CD14-positive monocyte (primary cell): ENCODE measurements around the gene FADS3. TPM values are rescaled to one million over a fixed set of nuclear protein-coding genes. Genes with fewer than 3 reads are reported as not detected.

Experiments
- DNase-seq, 3 donors: peaks; one replicate each; pipeline ENCODE4 v3.0.0-alpha.2; 2011 to 2022
- H2AFZ ChIP-seq: 2 replicates; pipeline ENCODE4 v1.6.0; 2012; ENCODE audit warnings: mild to moderate bottlenecking, low read depth, low read length, inconsistent platforms; ENCODE audit not compliant: insufficient read depth, poor library complexity, severe bottlenecking
- H3K27ac ChIP-seq, 2 donors: 1 replicate in 1 of 2; 2 replicates in 1 of 2; pipeline ENCODE4 v1.5.1; 2012 to 2013; ENCODE audit warnings: low read length in 2 of 2, control low read depth in 1 of 2, inconsistent platforms in 1 of 2, low read depth in 1 of 2, mild to moderate bottlenecking in 1 of 2
- H3K27me3 ChIP-seq, 2 donors: one replicate each; pipeline versions ENCODE4 v1.6.0 to v1.6.1; 2011 to 2013; ENCODE audit warnings: low read length in 2 of 2; ENCODE audit not compliant: control insufficient read depth in 2 of 2, insufficient read depth in 2 of 2
- H3K36me3 ChIP-seq, 2 donors: replicated peaks in 1 of 2; 1 replicate in 1 of 2; 2 replicates in 1 of 2; pipeline versions ENCODE4 v1.5.1 to v1.6.1; 2012 to 2013; ENCODE audit warnings: low read length in 2 of 2, control low read depth in 1 of 2, inconsistent platforms in 1 of 2, mild to moderate bottlenecking in 1 of 2; ENCODE audit not compliant: insufficient read depth in 2 of 2, control insufficient read depth in 1 of 2
- H3K4me1 ChIP-seq, 2 donors: 1 replicate in 1 of 2; 2 replicates in 1 of 2; pipeline versions ENCODE4 v1.5.1 to v1.6.1; 2012 to 2013; ENCODE audit warnings: low read length in 2 of 2, control low read depth in 1 of 2, inconsistent platforms in 1 of 2, mild to moderate bottlenecking in 1 of 2, moderate library complexity in 1 of 2; ENCODE audit not compliant: insufficient read depth in 2 of 2, control insufficient read depth in 1 of 2
- H3K4me2 ChIP-seq: replicated peaks from 2 replicates; pipeline ENCODE3; 2012; ENCODE audit warnings: low read length, moderate library complexity, mild to moderate bottlenecking; ENCODE audit not compliant: poor library complexity, severe bottlenecking; ENCODE audit errors: extremely low read depth
- H3K4me3 ChIP-seq, 3 experiments: fragments of 200-600 bp in 1 of 3; sonication (generic) in 1 of 3; replicated peaks in 1 of 3; 1 replicate in 2 of 3; 2 replicates in 1 of 3; pipeline ENCODE4 v1.5.1; 2011 to 2013; ENCODE audit warnings: low read length in 3 of 3, mild to moderate bottlenecking in 3 of 3, control low read depth in 2 of 3, low read depth in 2 of 3, inconsistent platforms in 1 of 3, moderate library complexity in 1 of 3
- H3K79me2 ChIP-seq: 2 replicates; pipeline ENCODE4 v1.6.0; 2012; ENCODE audit warnings: mild to moderate bottlenecking, control low read depth, inconsistent platforms, low read length, moderate library complexity; ENCODE audit not compliant: insufficient read depth
- H3K9ac ChIP-seq: 2 replicates; pipeline ENCODE4 v1.6.0; 2017; ENCODE audit warnings: low read length, mild to moderate bottlenecking; ENCODE audit not compliant: insufficient read depth, poor library complexity, severe bottlenecking
- H3K9me3 ChIP-seq, 2 donors: replicated peaks in 1 of 2; 1 replicate in 1 of 2; 2 replicates in 1 of 2; pipeline versions ENCODE4 v1.5.1 to v1.6.1; 2012 to 2013; ENCODE audit warnings: low read length in 2 of 2, control low read depth in 1 of 2; ENCODE audit not compliant: control insufficient read depth in 1 of 2, insufficient read depth in 1 of 2
- H4K20me1 ChIP-seq: 2 replicates; pipeline ENCODE4 v1.6.0; 2012; ENCODE audit warnings: mild to moderate bottlenecking, low read length, control low read depth, moderate library complexity; ENCODE audit not compliant: insufficient read depth
- H3K27ac Mint-ChIP-seq, 7 donors: one replicate each; pipeline ENCODE4 v1.8.0; 2020; ENCODE audit warnings: mild to moderate bottlenecking in 7 of 7, mixed read lengths in 7 of 7, moderate library complexity in 6 of 7, inconsistent platforms in 2 of 7
- H3K27me3 Mint-ChIP-seq, 3 donors: one replicate each; pipeline ENCODE4 v1.8.0; 2021 to 2022; ENCODE audit warnings: low read depth in 3 of 3, mild to moderate bottlenecking in 3 of 3, mixed read lengths in 3 of 3, moderate library complexity in 3 of 3, inconsistent platforms in 1 of 3
- H3K36me3 Mint-ChIP-seq, 2 donors: one replicate each; pipeline ENCODE4 v1.8.0; 2020; ENCODE audit warnings: mixed read lengths in 2 of 2, inconsistent platforms in 1 of 2, mild to moderate bottlenecking in 1 of 2
- H3K4me1 Mint-ChIP-seq: one replicate; pipeline ENCODE4 v1.8.0; 2020; ENCODE audit warnings: mild to moderate bottlenecking, mixed read lengths
- H3K4me3 Mint-ChIP-seq, 2 donors: one replicate each; pipeline ENCODE4 v1.8.0; 2020; ENCODE audit warnings: mild to moderate bottlenecking in 2 of 2, mixed read lengths in 2 of 2, moderate library complexity in 1 of 2
- H3K9me3 Mint-ChIP-seq, 7 donors: one replicate each; pipeline ENCODE4 v1.8.0; 2020 to 2022; ENCODE audit warnings: mixed read lengths in 7 of 7, mild to moderate bottlenecking in 6 of 7, moderate library complexity in 6 of 7, inconsistent platforms in 2 of 7
- WGBS: methylation state at CpG from one replicate; pipeline ENCODE4 v1.1.5; 2013; ENCODE audit warnings: missing lambda C conversion rate; ENCODE audit not compliant: insufficient coverage; 5-methylcytosine and 5-hydroxymethylcytosine counted together
- intact Hi-C, 2 donors: fragments of 100-400 bp; cut with micrococcal nuclease; formaldehyde crosslinking; loops; one replicate each; pipeline versions ENCODE4 v1.15.0 to v1.15.1; 2023
- polyA plus RNA-seq, 3 donors: library from polyadenylated mRNA; depleted of rRNA in 1 of 3; unstranded in 2 of 3; stranded (reverse) in 1 of 3; fragments of 300-500 nt in 2 of 3; fragments of >200 nt in 1 of 3; fragmentation: Illumina TruSeq in 2 of 3; gene quantifications; 1 replicate in 2 of 3; 2 replicates in 1 of 3; pipeline ENCODE4 v1.2.3, GENCODE V29; 2012 to 2021
- small RNA-seq: library from RNA; depleted of rRNA; stranded (forward); fragments of <200 nt; gene quantifications from one replicate; pipeline ENCODE3, GENCODE V24; 2012; ENCODE audit warnings: low read depth; ENCODE audit not compliant: insufficient read length
- TF ChIP-seq, protein P1 (sequence below): fragments of 200-600 bp; IDR thresholded peaks from one replicate; pipeline ENCODE4 v1.8.0; 2022; ENCODE audit warnings: antibody characterized with exemption, mild to moderate bottlenecking

Gene FADS3
- polyA plus RNA-seq, 3 donors = 2.5 to 6.8 (median 5.8) TPM

DNA sequence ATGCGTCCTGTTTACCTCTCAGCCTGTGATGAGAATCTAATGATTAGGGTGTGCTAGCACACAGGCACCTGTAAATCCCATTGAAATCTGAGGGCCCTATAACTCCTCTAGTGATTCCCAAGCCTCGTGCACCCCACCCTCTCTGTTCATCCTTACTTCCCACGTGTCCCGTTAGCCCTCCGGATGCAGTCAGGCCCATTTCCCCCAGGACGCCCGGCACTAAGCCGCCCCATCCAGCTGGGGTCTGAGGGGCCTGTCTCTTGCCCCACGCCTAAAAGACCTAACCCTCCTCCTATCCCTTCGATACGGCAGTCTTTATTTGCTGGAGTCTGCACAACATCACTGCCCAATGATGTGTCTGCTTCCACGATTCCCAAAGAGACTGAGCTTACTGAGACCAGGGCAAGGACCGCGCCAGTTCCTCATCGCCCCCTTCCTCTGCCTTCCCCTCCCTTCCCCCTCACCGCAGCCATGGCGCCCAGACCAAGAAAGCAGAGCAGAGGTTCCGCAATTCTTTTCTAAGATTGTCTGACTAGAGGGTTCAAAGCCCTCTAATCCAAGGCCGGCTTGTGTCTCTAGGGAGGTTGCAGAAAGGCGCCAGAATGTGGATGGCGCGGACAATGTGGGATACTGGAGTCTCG is 64.3 kb downstream of the FADS3 start:
- H3K36me3 Mint-ChIP-seq = peaks cover 0 to 3% of the 10 kb centered on the region in 2 donors

More for the DNA sequence above, 64.3 kb downstream of the FADS3 start:
- Mint-ChIP-seq H3K9me3 (peaks cover 0 to 3% (median 0%) of the 10 kb centered on the region in 7 donors), H3K27ac (peak overlapping the region; percentile 69 to 89 (median 82)), H3K4me1 (peaks cover 47% of the 10 kb centered on the region), H3K4me3 (peak overlapping the region; percentile 88 to 95), H3K27me3 (peaks cover 17 to 19% (median 18%) of the 10 kb centered on the region in 3 donors)
- intact Hi-C loops = no loop called here
- peaks cover 48 to 55% of the 10 kb centered on the region in 2 donors for H3K4me1 ChIP-seq
- 5% methylated on average over 18 of the region's 23 CpGs for WGBS
- H3K4me2 ChIP-seq = peak overlapping the region; percentile 97
- peak; percentile 58 to 72 (median 71) for DNase-seq
- H3K9ac ChIP-seq = peak overlapping the region; percentile 64
- peaks cover 0 to 15% of the 10 kb centered on the region in 2 donors for H3K27me3 ChIP-seq
- peak overlapping the region; percentile 59 to 70 for H3K27ac ChIP-seq
- H3K4me3 ChIP-seq = peak overlapping the region; percentile 42 to 77 (median 63)
- TF ChIP-seq, protein P1, sequence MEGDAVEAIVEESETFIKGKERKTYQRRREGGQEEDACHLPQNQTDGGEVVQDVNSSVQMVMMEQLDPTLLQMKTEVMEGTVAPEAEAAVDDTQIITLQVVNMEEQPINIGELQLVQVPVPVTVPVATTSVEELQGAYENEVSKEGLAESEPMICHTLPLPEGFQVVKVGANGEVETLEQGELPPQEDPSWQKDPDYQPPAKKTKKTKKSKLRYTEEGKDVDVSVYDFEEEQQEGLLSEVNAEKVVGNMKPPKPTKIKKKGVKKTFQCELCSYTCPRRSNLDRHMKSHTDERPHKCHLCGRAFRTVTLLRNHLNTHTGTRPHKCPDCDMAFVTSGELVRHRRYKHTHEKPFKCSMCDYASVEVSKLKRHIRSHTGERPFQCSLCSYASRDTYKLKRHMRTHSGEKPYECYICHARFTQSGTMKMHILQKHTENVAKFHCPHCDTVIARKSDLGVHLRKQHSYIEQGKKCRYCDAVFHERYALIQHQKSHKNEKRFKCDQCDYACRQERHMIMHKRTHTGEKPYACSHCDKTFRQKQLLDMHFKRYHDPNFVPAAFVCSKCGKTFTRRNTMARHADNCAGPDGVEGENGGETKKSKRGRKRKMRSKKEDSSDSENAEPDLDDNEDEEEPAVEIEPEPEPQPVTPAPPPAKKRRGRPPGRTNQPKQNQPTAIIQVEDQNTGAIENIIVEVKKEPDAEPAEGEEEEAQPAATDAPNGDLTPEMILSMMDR = no peak
- H3K9me3 ChIP-seq = no peaks in the 10 kb centered on the region
- no peaks in the 10 kb centered on the region for H4K20me1 ChIP-seq
- H3K36me3 ChIP-seq = no peaks in the 10 kb centered on the region
- peaks cover 9% of the 10 kb centered on the region for H3K79me2 ChIP-seq
- H2AFZ ChIP-seq = peak overlapping the region; percentile 92

Small RNA genes within 50 kb of the gene (small RNA-seq; reads per million reads assigned to genes)
- not detected for gene MIR6746
- gene RNU6-1243P = not detected

Other genes with a start within 250 kb of the FADS3 start
- gene DAGLA, start 211.2 kb downstream of the FADS3 start, polyA plus RNA-seq = 1 to 10 TPM in 1 of 3 donors, under 1 TPM in 2; 0.16 to 6.7 (median 0.73) TPM
- gene MYRF, start 138.9 kb downstream of the FADS3 start, polyA plus RNA-seq = under 1 TPM in 2 of 3 donors, not detected in 1; 0.18 to 0.19 TPM
- gene TMEM258, start 98.9 kb downstream of the FADS3 start, polyA plus RNA-seq = 100 to 1,000 TPM; 199 to 224 (median 220) TPM
- gene FEN1, start 98.6 kb downstream of the FADS3 start, polyA plus RNA-seq = 1 to 10 TPM; 3.5 to 6.4 (median 4.3) TPM
- gene FADS1, start 74.5 kb downstream of the FADS3 start, polyA plus RNA-seq = 10 to 100 TPM; 10.6 to 31.8 (median 29.2) TPM
- 10 to 100 TPM in 1 of 3 donors, 1 to 10 TPM in 2; 5.1 to 19.9 (median 6.4) TPM for gene FADS2, start 63.2 kb downstream of the FADS3 start, polyA plus RNA-seq
- under 1 TPM in 1 of 3 donors, not detected in 2; 0.13 TPM for gene RAB3IL1, start 26.0 kb upstream of the FADS3 start, polyA plus RNA-seq
- 10 to 100 TPM in 1 of 3 donors, 1 to 10 TPM in 2; 5.9 to 24.9 (median 7.4) TPM for gene BEST1, start 58.8 kb upstream of the FADS3 start, polyA plus RNA-seq
- gene FTH1, start 76.1 kb upstream of the FADS3 start, polyA plus RNA-seq = over 10,000 TPM in 2 of 3 donors, 1,000 to 10,000 TPM in 1; 8,968 to 15,394 (median 11,239) TPM
- 1 to 10 TPM in 2 of 3 donors, under 1 TPM in 1; 0.75 to 7.0 (median 1.0) TPM for gene INCENP, start 232.5 kb upstream of the FADS3 start, polyA plus RNA-seq